ENCODE results near the gene SBK1.
A peak's percentile ranks its signal among the peaks of the same experiment; 100 is the strongest.

Gene SBK1

GRCh38 chr16:28307936-28308335 lies 15.6 kb downstream of the SBK1 start:
- Histone ChIP-seq H3F3A (ENCODE audit: low read depth) (no peaks in the 10 kb centered on the region), H3K4me1 (ENCODE audit: insufficient read depth, low read length, poor library complexity, severe bottlenecking) (peaks cover 5% of the 10 kb centered on the region), H3K9me2 (replicated peaks; ENCODE audit: low read depth, low read length) (no peaks in the 10 kb centered on the region), H3K9me3 (ENCODE audit: insufficient read depth, low read depth, low read length) (no peaks in the 10 kb centered on the region), H2AFZ (ENCODE audit: low read length) (no peak overlapping the region), H3K36me3 (ENCODE audit: insufficient read depth, low read length) (no peaks in the 10 kb centered on the region), H3K27me3 (ENCODE audit: insufficient read depth, low read length, poor library complexity, severe bottlenecking) (no peaks in the 10 kb centered on the region), H3K9ac (ENCODE audit: low read depth, low read length, poor library complexity, severe bottlenecking) (no peak overlapping the region), H3K4me2 (ENCODE audit: low read depth, low read length, poor library complexity, severe bottlenecking) (no peak overlapping the region), H3K4me3 (ENCODE audit: low read length, poor library complexity, severe bottlenecking) (no peak overlapping the region), H4K20me1 (ENCODE audit: insufficient read depth, low read length, poor library complexity, severe bottlenecking) (no peaks in the 10 kb centered on the region), H3K79me2 (ENCODE audit: insufficient read depth, low read length) (no peaks in the 10 kb centered on the region)
- TF ChIP-seq EZH2phosphoT487 (IDR thresholded peaks at IDR 0.05; ENCODE audit: borderline replicate concordance) = no peak
- no peak for TF ChIP-seq CTCF (conservative IDR thresholded peaks at IDR 0.05; ENCODE audit: low read length)

GRCh38 chr16:28308794-28309584 lies 16.7 kb downstream of the SBK1 start:
- no peaks in the 10 kb centered on the region for H4K20me1 ChIP-seq (ENCODE audit: insufficient read depth, low read length, poor library complexity, severe bottlenecking)
- H2AFZ ChIP-seq (ENCODE audit: low read length) = no peak overlapping the region
- no peaks in the 10 kb centered on the region for H3F3A ChIP-seq (ENCODE audit: low read depth)
- no peaks in the 10 kb centered on the region for H3K36me3 ChIP-seq (ENCODE audit: insufficient read depth, low read length)
- no peaks in the 10 kb centered on the region for H3K9me3 ChIP-seq (ENCODE audit: insufficient read depth, low read depth, low read length)
- no peaks in the 10 kb centered on the region for H3K79me2 ChIP-seq (ENCODE audit: insufficient read depth, low read length)
- no peak overlapping the region for H3K9ac ChIP-seq (ENCODE audit: low read depth, low read length, poor library complexity, severe bottlenecking)
- TF ChIP-seq CTCF (conservative IDR thresholded peaks at IDR 0.05; ENCODE audit: low read length) (no peak), EZH2phosphoT487 (IDR thresholded peaks at IDR 0.05; ENCODE audit: borderline replicate concordance) (no peak)
- H3K4me2 ChIP-seq (ENCODE audit: low read depth, low read length, poor library complexity, severe bottlenecking) = no peak overlapping the region
- no peaks in the 10 kb centered on the region for H3K9me2 ChIP-seq (replicated peaks; ENCODE audit: low read depth, low read length)
- H3K27me3 ChIP-seq (ENCODE audit: insufficient read depth, low read length, poor library complexity, severe bottlenecking) = no peaks in the 10 kb centered on the region
- H3K4me3 ChIP-seq (ENCODE audit: low read length, poor library complexity, severe bottlenecking) = no peak overlapping the region
- peaks cover 5% of the 10 kb centered on the region for H3K4me1 ChIP-seq (ENCODE audit: insufficient read depth, low read length, poor library complexity, severe bottlenecking)

GRCh38 chr16:28309811-28310311 lies 17.5 kb downstream of the SBK1 start:
- H3K4me1 ChIP-seq (ENCODE audit: insufficient read depth, low read length, poor library complexity, severe bottlenecking) = peaks cover 5% of the 10 kb centered on the region
- no peaks in the 10 kb centered on the region for H3K36me3 ChIP-seq (ENCODE audit: insufficient read depth, low read length)
- no peaks in the 10 kb centered on the region for H3K27me3 ChIP-seq (ENCODE audit: insufficient read depth, low read length, poor library complexity, severe bottlenecking)
- H3K79me2 ChIP-seq (ENCODE audit: insufficient read depth, low read length) = no peaks in the 10 kb centered on the region
- peak overlapping the region; percentile 40 for H3K4me2 ChIP-seq (ENCODE audit: low read depth, low read length, poor library complexity, severe bottlenecking)
- no peak for TF ChIP-seq EZH2phosphoT487 (IDR thresholded peaks at IDR 0.05; ENCODE audit: borderline replicate concordance)
- no peak for TF ChIP-seq CTCF (conservative IDR thresholded peaks at IDR 0.05; ENCODE audit: low read length)
- no peak overlapping the region for H3K4me3 ChIP-seq (ENCODE audit: low read length, poor library complexity, severe bottlenecking)
- no peak overlapping the region for H2AFZ ChIP-seq (ENCODE audit: low read length)
- no peaks in the 10 kb centered on the region for H3K9me2 ChIP-seq (replicated peaks; ENCODE audit: low read depth, low read length)
- H3F3A ChIP-seq (ENCODE audit: low read depth) = no peaks in the 10 kb centered on the region
- H3K9ac ChIP-seq (ENCODE audit: low read depth, low read length, poor library complexity, severe bottlenecking) = no peak overlapping the region
- no peaks in the 10 kb centered on the region for H4K20me1 ChIP-seq (ENCODE audit: insufficient read depth, low read length, poor library complexity, severe bottlenecking)
- H3K9me3 ChIP-seq (ENCODE audit: insufficient read depth, low read depth, low read length) = no peaks in the 10 kb centered on the region
